Hematopoietic multipotent progenitor cell (in vitro differentiated cells): ENCODE measurements around the gene ARFRP1. TPM values are rescaled to one million over a fixed set of nuclear protein-coding genes. Genes with fewer than 3 reads are reported as not detected.
"Not testable (repeated sequence)": the region's sequence is repeated elsewhere in the genome, so short reads cannot be mapped to it uniquely, and the experiment has no call there.

Source experiments
- DNase-seq, 3 donors: peaks; one replicate each; pipeline ENCODE4 v3.0.0-alpha.2; 2011 to 2015; ENCODE audit warnings: low read depth in 2 of 3, low spot score in 2 of 3
- small RNA-seq: library from RNA; depleted of rRNA; stranded (forward); fragments of <200 nt; gene quantifications from one replicate; pipeline ENCODE3, GENCODE V24; 2012
- total RNA-seq: library from RNA; depleted of rRNA; stranded (reverse); fragments of >200 nt; gene quantifications from one replicate; pipeline ENCODE4 v1.2.3, GENCODE V29; 2012

The ARFRP1 gene
- total RNA-seq, 1 donor = 52.0 TPM

GRCh38 chr20:63659370-63659769 lies 48.4 kb downstream of the ARFRP1 start:
- DNase-seq = no peak

GRCh38 chr20:63658749-63659187 lies 49.0 kb downstream of the ARFRP1 start:
- DNase-seq = no peak

- peak; percentile 84 to 93 (median 89) for DNase-seq
Measured at GRCh38 chr20:63657937-63658748, 49.6 kb downstream of the ARFRP1 start, which contains the start of gene RTEL1. Gene RTEL1, plus strand, starts transcription at chr20:63658312. Its CDS starts 1,091 bp downstream, at chr20:63659403.

DNA sequence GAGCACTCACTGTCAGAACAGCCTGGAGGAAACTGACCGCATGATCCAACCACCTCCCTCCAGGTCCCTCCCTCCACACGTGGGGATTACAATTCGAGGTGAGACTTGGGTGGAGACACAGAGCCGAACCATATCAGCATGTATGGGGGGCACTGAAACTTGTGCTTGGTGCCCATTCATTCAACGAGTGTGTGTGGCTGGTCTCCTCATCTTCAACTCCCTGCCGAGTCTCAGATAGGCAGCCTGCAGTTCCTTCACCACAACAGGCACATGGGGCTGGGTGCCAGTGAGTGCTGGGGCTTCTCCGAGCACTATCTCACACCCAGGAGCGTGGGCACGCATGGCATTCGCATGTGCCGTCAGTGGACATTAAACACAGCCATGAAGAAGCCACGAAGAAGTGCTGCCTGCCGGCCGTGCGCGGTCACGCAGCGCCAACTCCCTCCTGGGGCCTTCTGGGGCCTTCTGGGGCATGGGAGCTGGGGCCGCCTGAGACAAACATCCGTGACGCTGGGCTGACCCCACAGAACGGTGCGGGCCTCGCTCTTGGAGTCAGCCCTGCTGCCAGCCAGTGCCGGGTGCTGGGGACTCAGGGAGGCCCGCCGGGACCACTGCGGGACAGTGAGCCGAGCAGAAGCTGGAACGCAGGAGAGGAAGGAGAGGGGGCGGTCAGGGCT lies 50.4 kb downstream of the ARFRP1 start:
- DNase-seq = no peak

GRCh38 chr20:63656451-63656850 lies 51.3 kb downstream of the ARFRP1 start:
- no peak for DNase-seq

- no peak for DNase-seq
Measured at GRCh38 chr20:63655249-63655648, 52.5 kb downstream of the ARFRP1 start.

DNA sequence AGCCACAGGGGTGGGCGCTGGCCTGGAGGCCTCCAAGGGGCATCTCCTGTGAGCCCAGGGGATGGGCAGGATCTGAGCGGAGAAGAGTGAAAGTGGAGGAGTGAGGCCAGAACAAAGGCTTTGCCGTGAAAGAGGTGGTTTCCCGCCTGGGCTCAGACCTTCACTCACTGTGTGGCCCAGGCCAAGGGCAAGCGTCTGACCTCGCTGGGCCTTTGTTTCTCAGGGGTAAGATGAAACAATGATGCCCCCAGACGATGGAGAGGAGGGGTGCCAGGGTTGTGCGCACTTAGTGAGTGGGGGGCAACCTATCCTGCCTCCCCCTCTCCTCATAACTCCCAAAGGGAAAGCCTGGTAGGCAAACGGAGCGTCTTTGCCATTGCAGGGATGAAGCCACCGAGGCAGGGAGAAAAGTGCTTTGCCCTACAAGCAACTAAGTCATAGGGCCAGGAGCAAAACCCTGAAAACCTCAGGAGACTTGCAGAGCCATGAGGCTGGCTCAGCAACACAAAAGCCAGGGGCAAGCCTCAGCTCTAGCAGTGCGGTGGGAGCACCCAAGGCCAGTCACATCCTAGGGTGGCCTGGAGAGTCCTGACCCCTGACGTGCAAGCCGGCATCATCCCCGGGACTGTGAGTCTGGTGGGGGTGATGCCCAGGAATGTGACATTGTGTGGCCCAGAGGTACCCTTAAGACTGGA lies 53.7 kb downstream of the ARFRP1 start:
- DNase-seq = no peak

GRCh38 chr20:63653041-63653973 lies 54.5 kb downstream of the ARFRP1 start, which contains the start of gene STMN3:
Gene STMN3, minus strand, starts transcription at chr20:63653424. Its CDS starts 79 bp downstream, at chr20:63653345.
- peak in 2 of 3 donors; percentile 89 to 92 for DNase-seq

- peak in 2 of 3 donors; percentile 55 to 60 for DNase-seq
Measured at GRCh38 chr20:63652192-63652980, 55.4 kb downstream of the ARFRP1 start.

- no peak for DNase-seq
Measured at GRCh38 chr20:63651942-63652191, 55.9 kb downstream of the ARFRP1 start.

- DNase-seq = not testable (repeated sequence)
Measured at GRCh38 chr20:63650486-63650885, 57.3 kb downstream of the ARFRP1 start.

DNA sequence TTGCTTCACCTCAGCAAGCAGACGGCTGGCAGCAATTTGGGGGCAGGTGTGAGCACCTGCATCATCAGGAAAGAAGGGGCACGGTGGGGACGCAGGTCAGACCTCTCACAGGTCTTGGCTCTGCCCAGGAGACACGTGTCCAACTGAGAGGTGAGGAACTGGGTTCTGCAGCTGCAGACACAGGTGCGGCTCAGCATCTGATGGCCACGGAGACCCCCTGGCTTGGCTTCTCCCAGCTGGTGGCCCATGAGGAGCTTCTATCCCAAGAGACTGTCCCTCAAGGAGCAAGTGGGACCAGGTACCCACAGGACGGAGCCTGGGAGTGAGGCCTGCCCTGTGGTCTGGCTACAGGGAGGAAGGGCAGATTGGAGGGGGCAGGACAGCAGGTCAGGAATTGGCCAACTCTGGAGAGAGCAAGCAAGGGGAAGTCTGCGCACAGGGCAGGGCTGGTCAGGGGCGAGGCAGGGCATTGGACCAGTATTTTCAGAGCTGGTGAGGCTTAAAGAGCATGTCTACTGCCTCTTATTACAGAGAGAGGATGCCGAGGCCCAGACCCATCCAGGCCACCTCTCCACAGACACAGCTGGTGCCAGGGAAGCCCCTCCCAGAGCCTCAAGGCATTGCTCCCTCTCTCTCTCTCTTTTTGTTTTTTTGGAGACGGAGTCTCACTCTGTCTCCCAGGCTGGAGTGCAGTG lies 58.7 kb downstream of the ARFRP1 start:
- DNase-seq = no peak

Small RNA genes lying within 50 kb of the gene (small RNA-seq; reads per million reads assigned to genes)
- not detected for gene LIME1
- not detected for gene TNFRSF6B

Other genes starting within 250 kb of the ARFRP1 start
- gene KCNQ2, start 235.3 kb downstream of the ARFRP1 start, total RNA-seq = 0.27 TPM
- 0.27 TPM for gene EEF1A2, start 208.9 kb downstream of the ARFRP1 start, total RNA-seq
- gene PPDPF, start 187.2 kb downstream of the ARFRP1 start, total RNA-seq = 87.3 TPM
- under 0.01 TPM for gene PTK6, start 170.6 kb downstream of the ARFRP1 start, total RNA-seq
- not detected for gene SRMS, start 160.2 kb downstream of the ARFRP1 start, total RNA-seq
- gene FNDC11, start 153.8 kb downstream of the ARFRP1 start, total RNA-seq = 1.3 TPM
- 69.7 TPM for gene HELZ2, start 133.7 kb downstream of the ARFRP1 start, total RNA-seq
- 11.8 TPM for gene GMEB2, start 80.9 kb downstream of the ARFRP1 start, total RNA-seq
- 97.2 TPM for gene STMN3, start 54.6 kb downstream of the ARFRP1 start, total RNA-seq
- gene RTEL1, start 49.7 kb downstream of the ARFRP1 start, total RNA-seq = 13.5 TPM
- 0.54 TPM for gene TNFRSF6B, start 11.3 kb downstream of the ARFRP1 start, total RNA-seq
- gene ZGPAT, start 63 bp upstream of the ARFRP1 start, total RNA-seq = 33.4 TPM
- 15.6 TPM for gene LIME1, start 28.7 kb upstream of the ARFRP1 start, total RNA-seq
- gene SLC2A4RG, start 31.8 kb upstream of the ARFRP1 start, total RNA-seq = 14.3 TPM
- 36.4 TPM for gene ZBTB46, start 123.3 kb upstream of the ARFRP1 start, total RNA-seq
- gene ABHD16B, start 153.5 kb upstream of the ARFRP1 start, total RNA-seq = 0.27 TPM
- gene TPD52L2, start 157.3 kb upstream of the ARFRP1 start, total RNA-seq = 47.7 TPM
- gene DNAJC5, start 187.2 kb upstream of the ARFRP1 start, total RNA-seq = 38.5 TPM
- 51.4 TPM for gene UCKL1, start 248.4 kb upstream of the ARFRP1 start, total RNA-seq